Measurements from ENCODE around the gene RETSAT. TPM values are rescaled to one million over a fixed set of nuclear protein-coding genes. Genes with fewer than 3 reads are reported as not detected.

RETSAT gene
- total and polyA plus RNA-seq, 2 of the 13 experiments (the other 11 are each of a cell fraction or from before 2014, with no cell fraction given) = 46.7 to 61.0 TPM

DNA sequence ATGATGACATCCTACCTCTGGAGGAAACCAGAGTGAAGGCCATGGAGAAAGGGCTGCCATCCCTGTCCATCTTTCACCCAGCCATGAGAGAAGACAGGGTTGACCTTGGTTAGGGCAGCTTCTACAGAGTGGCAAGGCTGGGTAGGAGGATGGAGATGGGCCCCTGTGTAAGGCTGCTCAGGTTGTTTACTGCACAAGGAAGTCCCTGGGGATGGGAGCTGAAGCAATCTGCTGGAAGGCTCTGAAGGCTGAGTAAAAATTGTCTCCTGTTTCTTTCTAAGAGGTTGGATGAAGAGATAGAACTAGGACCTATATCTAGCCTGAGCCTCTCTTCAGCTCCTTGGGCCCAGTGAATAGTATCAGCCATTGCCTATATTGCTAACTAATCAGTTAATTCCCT is 14.6 kb upstream of the RETSAT start (continued):
- TF ChIP-seq, protein P1, sequence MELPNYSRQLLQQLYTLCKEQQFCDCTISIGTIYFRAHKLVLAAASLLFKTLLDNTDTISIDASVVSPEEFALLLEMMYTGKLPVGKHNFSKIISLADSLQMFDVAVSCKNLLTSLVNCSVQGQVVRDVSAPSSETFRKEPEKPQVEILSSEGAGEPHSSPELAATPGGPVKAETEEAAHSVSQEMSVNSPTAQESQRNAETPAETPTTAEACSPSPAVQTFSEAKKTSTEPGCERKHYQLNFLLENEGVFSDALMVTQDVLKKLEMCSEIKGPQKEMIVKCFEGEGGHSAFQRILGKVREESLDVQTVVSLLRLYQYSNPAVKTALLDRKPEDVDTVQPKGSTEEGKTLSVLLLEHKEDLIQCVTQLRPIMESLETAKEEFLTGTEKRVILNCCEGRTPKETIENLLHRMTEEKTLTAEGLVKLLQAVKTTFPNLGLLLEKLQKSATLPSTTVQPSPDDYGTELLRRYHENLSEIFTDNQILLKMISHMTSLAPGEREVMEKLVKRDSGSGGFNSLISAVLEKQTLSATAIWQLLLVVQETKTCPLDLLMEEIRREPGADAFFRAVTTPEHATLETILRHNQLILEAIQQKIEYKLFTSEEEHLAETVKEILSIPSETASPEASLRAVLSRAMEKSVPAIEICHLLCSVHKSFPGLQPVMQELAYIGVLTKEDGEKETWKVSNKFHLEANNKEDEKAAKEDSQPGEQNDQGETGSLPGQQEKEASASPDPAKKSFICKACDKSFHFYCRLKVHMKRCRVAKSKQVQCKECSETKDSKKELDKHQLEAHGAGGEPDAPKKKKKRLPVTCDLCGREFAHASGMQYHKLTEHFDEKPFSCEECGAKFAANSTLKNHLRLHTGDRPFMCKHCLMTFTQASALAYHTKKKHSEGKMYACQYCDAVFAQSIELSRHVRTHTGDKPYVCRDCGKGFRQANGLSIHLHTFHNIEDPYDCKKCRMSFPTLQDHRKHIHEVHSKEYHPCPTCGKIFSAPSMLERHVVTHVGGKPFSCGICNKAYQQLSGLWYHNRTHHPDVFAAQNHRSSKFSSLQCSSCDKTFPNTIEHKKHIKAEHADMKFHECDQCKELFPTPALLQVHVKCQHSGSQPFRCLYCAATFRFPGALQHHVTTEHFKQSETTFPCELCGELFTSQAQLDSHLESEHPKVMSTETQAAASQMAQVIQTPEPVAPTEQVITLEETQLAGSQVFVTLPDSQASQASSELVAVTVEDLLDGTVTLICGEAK (IDR thresholded peaks at IDR 0.05) = no peak
- TF ChIP-seq, protein P1 (CRISPR knock-in tag; IDR thresholded peaks at IDR 0.05) = no peak
- TF ChIP-seq ZNF207 (IDR thresholded peaks at IDR 0.05; ENCODE audit: borderline replicate concordance) (no peak), SOX13 (IDR thresholded peaks at IDR 0.05) (no peak), SOX13 (CRISPR knock-in tag; conservative IDR thresholded peaks at IDR 0.05 in 1 of 2, IDR thresholded peaks at IDR 0.05 in 1 of 2) (no peak), ONECUT2 (CRISPR knock-in tag; IDR thresholded peaks at IDR 0.05) (no peak), SCMH1 (CRISPR knock-in tag; IDR thresholded peaks at IDR 0.05; ENCODE audit: borderline replicate concordance) (no peak), HOXA5 (CRISPR knock-in tag; IDR thresholded peaks at IDR 0.05) (no peak), ZNF331 (CRISPR knock-in tag; IDR thresholded peaks at IDR 0.05) (no peak), BRCA1 (CRISPR knock-in tag; IDR thresholded peaks at IDR 0.05) (no peak), ZNF367 (CRISPR knock-in tag; IDR thresholded peaks at IDR 0.05; ENCODE audit: borderline replicate concordance) (no peak), MED1 (CRISPR knock-in tag; IDR thresholded peaks at IDR 0.05) (no peak)

Data from HepG2 (cell line).